Measurements from ENCODE around the gene GLYAT.

Gene GLYAT

DNA sequence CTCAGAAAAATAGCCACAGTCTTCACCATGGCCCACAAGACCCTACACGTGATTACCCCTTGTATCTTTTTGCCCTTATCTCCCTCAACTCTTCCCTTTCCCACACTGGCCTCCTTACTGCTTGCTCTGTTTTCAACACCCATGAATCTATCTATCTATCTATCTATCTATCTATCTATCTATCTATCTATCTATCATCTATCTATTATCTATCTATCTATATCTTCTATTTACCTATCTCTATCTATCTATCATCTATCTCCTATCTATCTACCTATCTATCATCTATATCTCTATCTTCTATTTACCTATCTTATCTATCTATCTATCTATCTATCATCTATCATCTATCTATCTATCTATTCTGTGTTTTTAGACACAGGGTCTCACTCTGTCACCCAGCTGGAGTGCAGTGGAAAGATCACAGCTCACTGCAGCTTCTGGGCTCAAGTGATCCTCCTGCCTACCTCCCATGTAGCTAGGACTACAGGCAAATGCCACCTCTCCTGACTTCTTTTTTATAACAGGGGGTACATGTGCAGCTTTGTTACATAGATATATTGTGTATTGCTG is 55.1 kb downstream of the GLYAT start:
- no peak for DNase-seq

GRCh38 chr11:58675334-58676155 is 56.2 kb downstream of the GLYAT start:
- DNase-seq: no peak

DNA sequence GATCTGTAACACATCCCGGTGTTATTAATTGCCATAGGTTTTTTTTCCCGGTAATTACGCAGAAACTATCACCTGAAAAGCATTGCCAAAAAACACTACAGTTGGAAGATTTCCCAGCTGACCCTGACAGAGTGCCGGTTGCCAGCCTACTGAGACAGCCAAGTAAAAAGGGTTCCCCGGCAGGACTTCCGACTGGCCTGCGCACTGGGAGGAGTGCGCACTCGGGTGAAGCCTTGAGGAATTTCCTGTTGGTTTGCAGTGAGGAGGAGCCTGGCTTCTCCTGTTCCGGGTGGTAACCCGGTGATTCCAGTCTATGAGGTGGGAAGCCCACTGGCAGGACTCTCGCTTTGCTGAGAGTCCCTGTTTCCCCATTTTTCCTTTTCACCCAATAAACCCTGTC is 57.1 kb downstream of the GLYAT start:
- no peak for DNase-seq

DNA sequence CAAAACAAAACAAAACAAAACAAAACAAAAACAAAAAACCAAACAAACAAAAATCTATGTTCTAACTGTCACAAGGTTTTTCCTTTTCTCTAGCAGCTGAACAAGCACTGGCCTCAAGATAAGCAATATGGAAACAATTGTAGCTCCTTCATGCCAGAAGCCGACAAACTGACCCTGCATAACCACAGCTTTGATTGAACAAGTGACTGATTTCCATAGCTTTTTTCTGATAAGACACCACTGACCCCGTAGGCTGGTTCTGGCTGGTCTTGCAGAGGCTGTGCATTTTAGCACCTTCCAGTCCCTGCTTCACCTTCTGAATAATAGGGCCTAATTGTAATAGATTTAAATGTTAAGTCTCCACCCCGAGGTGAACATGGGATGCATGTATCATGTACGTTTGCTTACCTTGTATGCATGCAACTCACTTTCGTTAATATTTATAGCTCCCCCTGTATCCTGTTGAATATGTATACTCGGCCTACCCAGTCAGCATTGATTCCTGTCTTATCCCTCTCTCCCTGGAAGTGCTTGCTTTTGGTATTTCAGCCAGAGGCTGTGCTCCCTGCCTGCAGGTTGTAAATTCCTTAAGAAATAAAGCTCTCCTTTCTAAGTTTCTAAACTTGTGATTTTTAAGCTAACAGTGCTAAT is 59.6 kb downstream of the GLYAT start:
- DNase-seq: no peak

DNA sequence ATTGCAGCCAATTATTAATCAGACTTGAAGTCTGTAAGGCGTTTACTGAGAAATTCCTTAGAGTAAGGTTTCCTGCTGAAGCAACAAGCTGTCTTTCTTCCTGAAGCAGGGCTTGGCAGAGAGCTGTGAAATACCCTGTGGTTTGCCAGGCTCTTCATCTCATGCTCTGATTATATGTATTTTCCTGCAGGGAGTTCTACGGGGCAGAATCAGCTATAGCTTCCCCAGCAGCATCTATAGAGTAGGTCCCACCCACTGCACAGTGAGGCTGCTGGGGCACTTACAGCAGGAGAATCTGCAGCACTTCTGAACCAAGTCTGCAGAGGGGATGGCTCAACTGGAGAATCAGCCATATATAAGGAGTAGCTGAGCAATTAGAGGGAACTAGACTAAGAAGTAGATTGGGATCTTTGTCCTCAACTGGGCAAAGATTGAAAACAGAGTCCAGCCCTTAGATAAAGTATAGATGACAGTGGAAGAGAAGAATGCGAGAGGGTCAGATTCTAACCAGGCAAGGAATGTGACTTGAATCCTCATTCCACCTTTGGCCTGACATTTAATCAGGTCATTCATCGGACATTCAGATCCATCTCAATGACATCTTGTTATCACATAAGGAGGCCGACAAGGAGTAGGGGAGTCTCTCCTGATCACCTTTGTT is 71.7 kb downstream of the GLYAT start:
- no peak for DNase-seq

DNA sequence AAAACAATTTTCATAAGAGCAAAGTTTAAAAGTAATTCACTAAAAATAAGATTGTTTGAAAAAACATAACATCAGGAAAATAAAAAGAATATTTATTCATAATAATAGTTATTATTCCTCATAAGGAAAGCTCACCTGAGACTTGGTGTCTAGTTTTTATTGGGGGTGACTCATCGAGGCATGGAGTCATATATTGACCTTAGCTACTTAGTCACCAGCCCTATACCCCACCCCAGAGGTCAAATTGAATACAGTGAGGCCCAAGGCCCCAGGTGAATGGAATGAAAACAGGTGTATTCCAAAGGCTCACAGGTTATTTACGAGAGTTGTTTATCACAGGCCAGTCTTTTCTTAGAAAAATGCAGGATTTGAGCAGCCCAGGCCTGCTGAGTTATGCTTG is 72.3 kb downstream of the GLYAT start:
- DNase-seq: no peak
